Measurements from ENCODE around the gene TNFRSF12A. TPM values are rescaled to one million over a fixed set of nuclear protein-coding genes. Genes with fewer than 3 reads are reported as not detected.

TNFRSF12A gene
- total RNA-seq, 1 experiment from 2014 or later: 147 TPM

GRCh38 chr16:3012828-3013420, 7.2 kb upstream of the TNFRSF12A start, which contains the start of gene CLDN9:
CLDN9 (plus strand) TSS chr16:3012923; CDS start chr16:3013363, 440 bp downstream.
- no peak within 1 kb of the TSS for H2BK120ac ChIP-seq (ENCODE audit: low read depth, low read length, poor library complexity, severe bottlenecking)
- peaks cover 9% of the 10 kb centered on the region; the same call in 1 of the 2 replicates for H3K79me2 ChIP-seq (ENCODE audit: insufficient read depth, low read length)
- no peak within 1 kb of the TSS for H2AK5ac ChIP-seq (ENCODE audit: insufficient read length, low read length)
- peaks cover 22% of the 10 kb centered on the region for H3K23me2 ChIP-seq (ENCODE audit: insufficient read length, low read depth, low read length, poor library complexity, severe bottlenecking)
- no peak within 1 kb of the TSS for H4K5ac ChIP-seq (ENCODE audit: insufficient read length, low read depth, low read length)
- no peaks in the 10 kb centered on the region; the same call in 1 of the 2 replicates for H3K4me1 ChIP-seq (ENCODE audit: insufficient read depth, low read length)
- no peak for TF ChIP-seq CTCF (conservative IDR thresholded peaks at IDR 0.05)
- no peak within 1 kb of the TSS for H3K9ac ChIP-seq (ENCODE audit: extremely low read depth, insufficient read length, low read length)
- H4K20me1 ChIP-seq (ENCODE audit: control insufficient read depth, insufficient read depth, insufficient read length): no peaks in the 10 kb centered on the region
- Mint-ChIP-seq H3K27ac (peak within 1 kb of the TSS; percentile 61 to 76 (median 75); a peak in 5 of 7 replicates), H3K36me3 (ENCODE audit: insufficient read depth in 1 of 3, low read depth in 3 of 3) (peaks cover 21 to 32% (median 30%) of the 10 kb centered on the region in 3 experiments), H3K4me1 (peaks cover 51 to 80% of the 10 kb centered on the region in 2 experiments), H3K4me3 (peak within 1 kb of the TSS; percentile 51 to 79), H3K27me3 (ENCODE audit: low read depth) (peaks cover 6% of the 10 kb centered on the region), H3K9me3 (no peaks in the 10 kb centered on the region)
- peak within 1 kb of the TSS; percentile 40 for H3K18ac ChIP-seq (ENCODE audit: insufficient read length, low read depth, low read length)
- H3K4ac ChIP-seq (ENCODE audit: low read depth, low read length): no peak within 1 kb of the TSS
- peak within 1 kb of the TSS; percentile 30; the same call in 1 of the 2 replicates for H3K14ac ChIP-seq (ENCODE audit: insufficient read depth, low read length)
- no peaks in the 10 kb centered on the region for H3K27me3 ChIP-seq (ENCODE audit: insufficient read depth, low read length)
- no peak within 1 kb of the TSS for H2BK5ac ChIP-seq (ENCODE audit: insufficient read length, low read length)
- H3K23ac ChIP-seq (ENCODE audit: insufficient read length, low read depth, low read length): no peak within 1 kb of the TSS
- no peaks in the 10 kb centered on the region for H3K79me1 ChIP-seq (ENCODE audit: insufficient read depth, low read depth, low read length, poor library complexity, severe bottlenecking)
- H4K91ac ChIP-seq (ENCODE audit: insufficient read length, low read depth, low read length): no peak within 1 kb of the TSS
- WGBS (ENCODE audit: extremely low coverage, insufficient read length, low lambda C conversion rate): no CpG with 5 or more reads among the region's 27 CpGs
- no peak within 1 kb of the TSS for H2BK15ac ChIP-seq (ENCODE audit: low read depth, low read length)
- H3K4me2 ChIP-seq (ENCODE audit: insufficient read depth, insufficient read length, low read length): peak within 1 kb of the TSS; percentile 37
- peak; percentile 72 for DNase-seq
- no peak within 1 kb of the TSS for H3T11ph ChIP-seq (ENCODE audit: low read length)
- H4K8ac ChIP-seq (replicated peaks; ENCODE audit: insufficient read length, low read depth, low read length): no peak within 1 kb of the TSS
- no peak within 1 kb of the TSS for H2AFZ ChIP-seq (ENCODE audit: low read length)
- no peak within 1 kb of the TSS for H3K56ac ChIP-seq (ENCODE audit: insufficient read length, low read depth, low read length)
- no peak within 1 kb of the TSS for H3K27ac ChIP-seq (ENCODE audit: insufficient read length, low read depth, low read length)
- H2BK20ac ChIP-seq (ENCODE audit: low read depth, low read length, poor library complexity, severe bottlenecking): no peak within 1 kb of the TSS
- H3K9me3 ChIP-seq (ENCODE audit: control insufficient read depth, low read depth, low read length): no peaks in the 10 kb centered on the region
- H2BK12ac ChIP-seq (ENCODE audit: insufficient read length, low read depth, low read length): no peak within 1 kb of the TSS

All from H9 (cell line).